ENCODE results near the gene ITPKA. TPM values are rescaled to one million over a fixed set of nuclear protein-coding genes. Genes with fewer than 3 reads are reported as not detected.

The ITPKA gene
- polyA plus RNA-seq, 1 of the 3 experiments (the other 2 are of a cell fraction) = 2.2 TPM

GRCh38 chr15:41495736-41496599 is 2.3 kb downstream of the ITPKA start (continued):
- TF ChIP-seq, protein P1, sequence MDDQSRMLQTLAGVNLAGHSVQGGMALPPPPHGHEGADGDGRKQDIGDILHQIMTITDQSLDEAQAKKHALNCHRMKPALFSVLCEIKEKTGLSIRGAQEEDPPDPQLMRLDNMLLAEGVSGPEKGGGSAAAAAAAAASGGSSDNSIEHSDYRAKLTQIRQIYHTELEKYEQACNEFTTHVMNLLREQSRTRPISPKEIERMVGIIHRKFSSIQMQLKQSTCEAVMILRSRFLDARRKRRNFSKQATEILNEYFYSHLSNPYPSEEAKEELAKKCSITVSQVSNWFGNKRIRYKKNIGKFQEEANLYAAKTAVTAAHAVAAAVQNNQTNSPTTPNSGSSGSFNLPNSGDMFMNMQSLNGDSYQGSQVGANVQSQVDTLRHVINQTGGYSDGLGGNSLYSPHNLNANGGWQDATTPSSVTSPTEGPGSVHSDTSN (IDR thresholded peaks at IDR 0.05) = no peak

DNA sequence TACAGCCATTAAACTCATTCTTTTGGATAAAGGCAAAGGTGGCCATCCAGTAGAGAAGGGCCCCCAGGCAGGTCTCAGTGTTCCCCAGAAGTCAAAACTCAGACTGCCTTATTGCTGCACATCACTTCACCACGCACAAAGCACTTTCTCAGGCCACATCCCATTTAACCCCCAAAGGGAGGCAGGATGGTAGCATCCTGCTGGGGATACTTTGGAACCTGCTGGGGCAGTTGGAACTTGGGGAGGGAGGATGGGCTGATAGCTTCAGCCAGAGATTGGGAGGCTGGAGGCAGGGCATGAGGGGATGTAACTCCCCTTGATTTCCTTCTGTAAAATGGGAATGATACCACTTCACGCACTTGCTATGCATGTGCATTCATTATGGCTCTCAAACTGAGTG is 5.0 kb downstream of the ITPKA start:
- Histone ChIP-seq H3K36me3 (replicated peaks in 1 of 2; ENCODE audit: control insufficient read depth in 1 of 2, insufficient read depth in 2 of 2, low read length in 1 of 2) (no peaks in the 10 kb centered on the region), H4K20me1 (ENCODE audit: insufficient read depth) (no peaks in the 10 kb centered on the region), H2AFZ (ENCODE audit: low read depth) (no peak overlapping the region), H3K4me3 (ENCODE audit: low read depth in 2 of 2, low read length in 1 of 2) (no peak overlapping the region), H3K27me3 (ENCODE audit: insufficient read depth) (no peaks in the 10 kb centered on the region; the same call in 1 of the 2 replicates), H3K79me2 (ENCODE audit: insufficient read depth) (no peaks in the 10 kb centered on the region), H3K27ac (ENCODE audit: low read depth in 2 of 2, low read length in 1 of 2) (no peak overlapping the region), H3K4me2 (no peak overlapping the region), H3F3A (replicated peaks; ENCODE audit: insufficient read depth) (no peaks in the 10 kb centered on the region), H3K9me3 (no peaks in the 10 kb centered on the region), H3K4me1 (ENCODE audit: control insufficient read depth in 1 of 2, insufficient read depth in 2 of 2, low read depth in 1 of 2, low read length in 1 of 2) (peaks cover 0 to 5% of the 10 kb centered on the region in 2 experiments; a peak in 1 of 4 replicates), H3K9me2 (no peaks in the 10 kb centered on the region), H3K9ac (no peak overlapping the region)
- ChIA-PET POLR2A (no interaction called here), CTCF (interaction anchor here (0.6 to 1.0 kb wide), 3 partner anchors 33 to 153 kb away, joined by 3 read pairs; no protein-coding TSS in a partner anchor)
- DNase-seq = no peak
- WGBS (ENCODE audit: low lambda C conversion rate) = 81% methylated on average over 2 of the region's 2 CpGs
- no peak for TF ChIP-seq NRF1 (IDR thresholded peaks at IDR 0.05; ENCODE audit: low read depth, low read length)
- TF ChIP-seq NFIC (IDR thresholded peaks at IDR 0.05; ENCODE audit: borderline replicate concordance) = no peak
- TF ChIP-seq GATA2 (CRISPR knock-in tag; IDR thresholded peaks at IDR 0.05) = no peak
- TF ChIP-seq ZBTB33 (IDR thresholded peaks at IDR 0.05; ENCODE audit: borderline replicate concordance, low read depth) = no peak
- no peak for TF ChIP-seq RFX5 (IDR thresholded peaks at IDR 0.05; ENCODE audit: low read length)
- no peak for TF ChIP-seq CHD2 (IDR thresholded peaks at IDR 0.05; ENCODE audit: low read length, partially characterized antibody)
- no peak for TF ChIP-seq TEAD4 (IDR thresholded peaks at IDR 0.05; ENCODE audit: borderline replicate concordance, insufficient read depth)
- no peak for TF ChIP-seq GABPA (IDR thresholded peaks at IDR 0.05; ENCODE audit: low read depth)
- no peak for TF ChIP-seq ELF1 (IDR thresholded peaks at IDR 0.05)
- TF ChIP-seq REST (IDR thresholded peaks at IDR 0.05; ENCODE audit: low read depth, low read length) = no peak
- TF ChIP-seq SMC3 (IDR thresholded peaks at IDR 0.05; ENCODE audit: low read depth, low read length) = no peak
- TF ChIP-seq TCF12 (IDR thresholded peaks at IDR 0.05) = no peak
- TF ChIP-seq, protein P1 (IDR thresholded peaks at IDR 0.05) = no peak
- no peak for TF ChIP-seq MAX (IDR thresholded peaks at IDR 0.05; ENCODE audit: low read depth)
- TF ChIP-seq FOSL2 (IDR thresholded peaks at IDR 0.05; ENCODE audit: borderline replicate concordance, low read depth) = no peak
